Peyer's patch (tissue), 4 donors: Measurements from ENCODE around the gene HPSE2. TPM values are rescaled to one million over a fixed set of nuclear protein-coding genes. Genes with fewer than 3 reads are reported as not detected.

ENCODE experiments used
- DNase-seq, 3 donors: peaks; one replicate each; pipeline ENCODE4 v3.0.0-alpha.2; 2017 to 2019
- H3K27ac ChIP-seq, 4 donors: fragments of 200-600 bp; sonication (generic); one replicate each; pipeline ENCODE4 v1.5.1; 2016 to 2019
- H3K27me3 ChIP-seq, 2 donors: fragments of 200-600 bp; sonication (generic); one replicate each; pipeline ENCODE4 v1.5.1; 2019
- H3K36me3 ChIP-seq, 3 donors: fragments of 200-600 bp; sonication (generic); one replicate each; pipeline ENCODE4 v1.5.1; 2016 to 2019
- H3K4me1 ChIP-seq, 4 donors: fragments of 200-600 bp; sonication (generic); one replicate each; pipeline ENCODE4 v1.5.1; 2016 to 2019
- H3K4me3 ChIP-seq, 4 donors: fragments of 200-600 bp; sonication (generic); 1 replicate in 3 of 4; 2 replicates in 1 of 4; pipeline ENCODE4 v1.5.1; 2016 to 2019; ENCODE audit warnings: mild to moderate bottlenecking in 1 of 4
- H3K9me3 ChIP-seq, 4 donors: fragments of 200-600 bp; sonication (generic); one replicate each; pipeline ENCODE4 v1.5.1; 2016 to 2019; ENCODE audit warnings: mild to moderate bottlenecking in 1 of 4
- POLR2A ChIP-seq, 2 donors: fragments of 450-650 bp; IDR thresholded peaks; one replicate each; pipeline ENCODE4 v1.5.1; 2017; ENCODE audit warnings: antibody characterized with exemption in 2 of 2, mild to moderate bottlenecking in 2 of 2, moderate library complexity in 2 of 2
- total RNA-seq, 4 donors: library from RNA; depleted of rRNA; stranded (reverse); fragments of >200 nt; gene quantifications; one replicate each; pipeline ENCODE4 v1.1.0, GENCODE V29; 2016
- TF ChIP-seq, protein P1 (sequence below), 6 experiments: fragments of 450-650 bp in 4 of 6; fragments of 200-600 bp in 2 of 6; sonication (generic) in 1 of 6; IDR thresholded peaks; one replicate each; pipeline ENCODE4 v1.5.1; 2017 to 2019; ENCODE audit warnings: antibody characterized with exemption in 6 of 6, mild to moderate bottlenecking in 3 of 6, moderate library complexity in 1 of 6

The HPSE2 gene
- total RNA-seq, 4 donors from 2014 or later, result 3.0 to 15.7 (median 7.4) TPM

GRCh38 chr10:98833542-98833941, 402.1 kb downstream of the HPSE2 start:
- Histone ChIP-seq H3K36me3 (no peaks in the 10 kb centered on the region), H3K4me3 (no peak overlapping the region), H3K27ac (no peak overlapping the region), H3K4me1 (no peaks in the 10 kb centered on the region), H3K27me3 (no peaks in the 10 kb centered on the region), H3K9me3 (no peaks in the 10 kb centered on the region)
- TF ChIP-seq, protein P1, sequence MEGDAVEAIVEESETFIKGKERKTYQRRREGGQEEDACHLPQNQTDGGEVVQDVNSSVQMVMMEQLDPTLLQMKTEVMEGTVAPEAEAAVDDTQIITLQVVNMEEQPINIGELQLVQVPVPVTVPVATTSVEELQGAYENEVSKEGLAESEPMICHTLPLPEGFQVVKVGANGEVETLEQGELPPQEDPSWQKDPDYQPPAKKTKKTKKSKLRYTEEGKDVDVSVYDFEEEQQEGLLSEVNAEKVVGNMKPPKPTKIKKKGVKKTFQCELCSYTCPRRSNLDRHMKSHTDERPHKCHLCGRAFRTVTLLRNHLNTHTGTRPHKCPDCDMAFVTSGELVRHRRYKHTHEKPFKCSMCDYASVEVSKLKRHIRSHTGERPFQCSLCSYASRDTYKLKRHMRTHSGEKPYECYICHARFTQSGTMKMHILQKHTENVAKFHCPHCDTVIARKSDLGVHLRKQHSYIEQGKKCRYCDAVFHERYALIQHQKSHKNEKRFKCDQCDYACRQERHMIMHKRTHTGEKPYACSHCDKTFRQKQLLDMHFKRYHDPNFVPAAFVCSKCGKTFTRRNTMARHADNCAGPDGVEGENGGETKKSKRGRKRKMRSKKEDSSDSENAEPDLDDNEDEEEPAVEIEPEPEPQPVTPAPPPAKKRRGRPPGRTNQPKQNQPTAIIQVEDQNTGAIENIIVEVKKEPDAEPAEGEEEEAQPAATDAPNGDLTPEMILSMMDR (IDR thresholded peaks at IDR 0.05), result no peak
- no peak for TF ChIP-seq POLR2A (IDR thresholded peaks at IDR 0.05)
- DNase-seq, result no peak

DNA sequence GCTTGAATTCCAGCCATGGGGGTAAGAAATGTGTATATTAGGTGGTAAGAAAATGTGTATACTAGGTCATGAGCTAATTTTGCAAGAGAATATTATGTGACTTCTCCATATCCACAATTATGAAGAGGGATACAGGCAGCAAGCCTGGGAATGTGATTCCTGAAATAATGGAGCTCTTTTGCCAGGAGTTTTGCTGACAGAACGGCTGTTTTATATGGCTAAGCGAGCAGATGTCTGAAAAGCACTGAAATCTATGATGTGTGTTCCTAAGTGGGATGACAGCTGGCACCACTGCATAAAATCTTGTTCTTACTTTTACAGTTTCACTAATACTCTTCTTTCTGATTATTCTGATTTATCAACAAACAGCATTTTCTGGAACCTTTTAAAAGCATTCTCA, 402.9 kb downstream of the HPSE2 start:
- Histone ChIP-seq H3K36me3 (no peaks in the 10 kb centered on the region), H3K27me3 (no peaks in the 10 kb centered on the region), H3K4me1 (no peaks in the 10 kb centered on the region), H3K9me3 (no peaks in the 10 kb centered on the region), H3K4me3 (no peak overlapping the region), H3K27ac (no peak overlapping the region)
- no peak for DNase-seq
- TF ChIP-seq, protein P1 (IDR thresholded peaks at IDR 0.05), result no peak
- TF ChIP-seq POLR2A (IDR thresholded peaks at IDR 0.05), result no peak

DNA sequence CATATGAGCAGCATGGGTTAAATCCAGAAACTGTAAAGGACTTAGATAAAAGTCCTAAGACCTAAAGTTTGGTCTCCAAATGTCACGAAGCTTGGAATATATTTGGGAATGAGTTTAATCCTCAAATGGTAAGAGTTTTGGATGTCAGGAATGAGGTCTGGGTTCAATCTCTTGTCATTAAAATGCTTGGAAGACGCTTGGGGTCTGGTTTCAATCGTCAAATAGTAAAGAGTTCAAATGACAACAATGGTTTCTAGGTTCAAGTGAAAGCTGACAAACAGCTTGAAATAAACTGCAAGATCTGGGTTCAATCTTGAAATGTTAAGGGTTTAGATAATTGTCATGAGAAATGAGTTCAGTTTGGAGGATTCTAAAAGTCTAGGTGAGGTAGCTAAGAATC, 403.5 kb downstream of the HPSE2 start:
- no peaks in the 10 kb centered on the region for H3K4me1 ChIP-seq
- H3K36me3 ChIP-seq, result no peaks in the 10 kb centered on the region
- no peak for DNase-seq
- no peak for TF ChIP-seq POLR2A (IDR thresholded peaks at IDR 0.05)
- TF ChIP-seq, protein P1 (IDR thresholded peaks at IDR 0.05), result no peak
- H3K4me3 ChIP-seq, result no peak overlapping the region
- no peaks in the 10 kb centered on the region for H3K9me3 ChIP-seq
- H3K27me3 ChIP-seq, result no peaks in the 10 kb centered on the region
- no peak overlapping the region for H3K27ac ChIP-seq

- no peak overlapping the region for H3K4me3 ChIP-seq
- no peak for TF ChIP-seq POLR2A (IDR thresholded peaks at IDR 0.05)
- TF ChIP-seq, protein P1 (IDR thresholded peaks at IDR 0.05), result no peak
- no peaks in the 10 kb centered on the region for H3K9me3 ChIP-seq
- H3K36me3 ChIP-seq, result no peaks in the 10 kb centered on the region
- no peak overlapping the region for H3K27ac ChIP-seq
- no peak for DNase-seq
- no peaks in the 10 kb centered on the region for H3K4me1 ChIP-seq
- no peaks in the 10 kb centered on the region for H3K27me3 ChIP-seq
These were observed 404.3 kb downstream of the HPSE2 start for GRCh38 chr10:98831391-98831790.

- Histone ChIP-seq H3K36me3 (no peaks in the 10 kb centered on the region), H3K27me3 (no peaks in the 10 kb centered on the region), H3K9me3 (no peaks in the 10 kb centered on the region), H3K4me3 (no peak overlapping the region), H3K4me1 (no peaks in the 10 kb centered on the region), H3K27ac (no peak overlapping the region)
- TF ChIP-seq, protein P1 (IDR thresholded peaks at IDR 0.05), result no peak
- TF ChIP-seq POLR2A (IDR thresholded peaks at IDR 0.05), result no peak
- DNase-seq, result no peak
These were observed 409.9 kb downstream of the HPSE2 start for GRCh38 chr10:98825741-98826140.

DNA sequence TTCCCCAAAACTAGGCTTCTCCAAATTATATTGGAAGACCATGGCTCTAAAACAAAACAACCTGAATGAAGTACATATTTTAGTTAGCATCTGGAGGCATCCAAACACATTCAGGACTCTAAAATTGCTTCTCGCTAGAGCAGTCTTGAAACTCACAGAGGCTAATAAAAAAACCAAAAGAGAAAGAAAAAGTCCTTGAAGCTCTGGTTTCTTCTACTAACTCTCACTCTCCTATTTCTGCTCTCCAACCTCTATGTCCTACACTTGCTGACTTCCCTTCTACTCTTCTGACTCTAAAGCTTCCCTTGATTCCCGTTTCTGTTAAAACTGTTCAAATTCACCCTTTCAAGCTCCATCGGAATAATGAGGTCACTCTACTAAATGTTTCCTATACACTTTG, 418.3 kb downstream of the HPSE2 start:
- Histone ChIP-seq H3K4me3 (no peak overlapping the region), H3K27me3 (no peaks in the 10 kb centered on the region), H3K27ac (no peak overlapping the region), H3K36me3 (no peaks in the 10 kb centered on the region), H3K4me1 (no peaks in the 10 kb centered on the region), H3K9me3 (no peaks in the 10 kb centered on the region)
- TF ChIP-seq POLR2A (IDR thresholded peaks at IDR 0.05), result no peak
- TF ChIP-seq, protein P1 (IDR thresholded peaks at IDR 0.05), result no peak
- DNase-seq, result no peak
